ENCODE measurements around the gene SNAP29. TPM values are rescaled to one million over a fixed set of nuclear protein-coding genes. Genes with fewer than 3 reads are reported as not detected.

Gene SNAP29
- total and polyA plus RNA-seq, 4 donors: 10.5 to 26.2 (median 16.3) TPM

- no peak overlapping the region for H3K4me3 ChIP-seq (ENCODE audit: low read depth in 1 of 3, low read length in 3 of 3)
- H3K27ac ChIP-seq (ENCODE audit: low read depth in 1 of 2, low read length in 2 of 2): no peak overlapping the region
- H3K9ac ChIP-seq (ENCODE audit: low read depth in 1 of 2, low read length in 2 of 2): no peak overlapping the region
- DNase-seq (ENCODE audit: low spot score): no peak
- WGBS: 94% methylated on average over 6 of the region's 6 CpGs
- H3K9me3 ChIP-seq (ENCODE audit: control insufficient read depth in 4 of 4, low read length in 3 of 4): no peaks in the 10 kb centered on the region
- H3K36me3 ChIP-seq (ENCODE audit: control insufficient read depth in 4 of 4, insufficient read depth in 3 of 4, low read depth in 1 of 4, low read length in 3 of 4): peaks cover 11 to 67% (median 44%) of the 10 kb centered on the region in 4 donors
- TF ChIP-seq TAF1 (conservative IDR thresholded peaks at IDR 0.05) (no peak), YY1 (IDR thresholded peaks at IDR 0.05) (no peak), NR2F2 (IDR thresholded peaks at IDR 0.05) (no peak), FOXA2 (IDR thresholded peaks at IDR 0.05) (no peak), RAD21 (IDR thresholded peaks at IDR 0.05) (no peak), FOXA1 (IDR thresholded peaks at IDR 0.05) (no peak), JUND (IDR thresholded peaks at IDR 0.05) (no peak), MAX (IDR thresholded peaks at IDR 0.05) (no peak), SP1 (IDR thresholded peaks at IDR 0.05) (no peak), REST (IDR thresholded peaks at IDR 0.05) (no peak)
- TF ChIP-seq, protein P1, sequence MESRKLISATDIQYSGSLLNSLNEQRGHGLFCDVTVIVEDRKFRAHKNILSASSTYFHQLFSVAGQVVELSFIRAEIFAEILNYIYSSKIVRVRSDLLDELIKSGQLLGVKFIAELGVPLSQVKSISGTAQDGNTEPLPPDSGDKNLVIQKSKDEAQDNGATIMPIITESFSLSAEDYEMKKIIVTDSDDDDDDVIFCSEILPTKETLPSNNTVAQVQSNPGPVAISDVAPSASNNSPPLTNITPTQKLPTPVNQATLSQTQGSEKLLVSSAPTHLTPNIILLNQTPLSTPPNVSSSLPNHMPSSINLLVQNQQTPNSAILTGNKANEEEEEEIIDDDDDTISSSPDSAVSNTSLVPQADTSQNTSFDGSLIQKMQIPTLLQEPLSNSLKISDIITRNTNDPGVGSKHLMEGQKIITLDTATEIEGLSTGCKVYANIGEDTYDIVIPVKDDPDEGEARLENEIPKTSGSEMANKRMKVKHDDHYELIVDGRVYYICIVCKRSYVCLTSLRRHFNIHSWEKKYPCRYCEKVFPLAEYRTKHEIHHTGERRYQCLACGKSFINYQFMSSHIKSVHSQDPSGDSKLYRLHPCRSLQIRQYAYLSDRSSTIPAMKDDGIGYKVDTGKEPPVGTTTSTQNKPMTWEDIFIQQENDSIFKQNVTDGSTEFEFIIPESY (IDR thresholded peaks at IDR 0.05): no peak
- no peaks in the 10 kb centered on the region for H3K4me1 ChIP-seq (ENCODE audit: control insufficient read depth in 4 of 4, insufficient read depth in 4 of 4, low read length in 3 of 4)
- H3K27me3 ChIP-seq (ENCODE audit: control insufficient read depth in 4 of 4, insufficient read depth in 4 of 4, low read length in 3 of 4): no peaks in the 10 kb centered on the region
These were observed 49.1 kb upstream of the SNAP29 start for GRCh38 chr22:20809538-20810185.

GRCh38 chr22:20810645-20811044 lies 48.2 kb upstream of the SNAP29 start:
- Histone ChIP-seq H3K27me3 (ENCODE audit: control insufficient read depth in 4 of 4, insufficient read depth in 4 of 4, low read length in 3 of 4) (no peaks in the 10 kb centered on the region), H3K4me3 (ENCODE audit: low read depth in 1 of 3, low read length in 3 of 3) (no peak overlapping the region), H3K27ac (ENCODE audit: low read depth in 1 of 2, low read length in 2 of 2) (no peak overlapping the region), H3K36me3 (ENCODE audit: control insufficient read depth in 4 of 4, insufficient read depth in 3 of 4, low read depth in 1 of 4, low read length in 3 of 4) (peaks cover 11 to 64% (median 41%) of the 10 kb centered on the region in 4 donors), H3K9me3 (ENCODE audit: control insufficient read depth in 4 of 4, low read length in 3 of 4) (no peaks in the 10 kb centered on the region), H3K4me1 (ENCODE audit: control insufficient read depth in 4 of 4, insufficient read depth in 4 of 4, low read length in 3 of 4) (no peaks in the 10 kb centered on the region), H3K9ac (ENCODE audit: low read depth in 1 of 2, low read length in 2 of 2) (no peak overlapping the region)
- 90% methylated on average over 9 of the region's 9 CpGs for WGBS
- DNase-seq (ENCODE audit: low spot score): no peak
- TF ChIP-seq ATF3 (IDR thresholded peaks at IDR 0.05) (no peak), FOXA1 (IDR thresholded peaks at IDR 0.05) (no peak), NR2F2 (IDR thresholded peaks at IDR 0.05) (no peak), HNF4G (IDR thresholded peaks at IDR 0.05) (no peak), MAX (IDR thresholded peaks at IDR 0.05) (no peak), RAD21 (IDR thresholded peaks at IDR 0.05) (no peak), TAF1 (conservative IDR thresholded peaks at IDR 0.05) (no peak), HNF4A (conservative IDR thresholded peaks at IDR 0.05) (no peak), SP1 (IDR thresholded peaks at IDR 0.05) (no peak), GABPA (IDR thresholded peaks at IDR 0.05 in 1 of 2, conservative IDR thresholded peaks at IDR 0.05 in 1 of 2) (no peak), FOXA2 (IDR thresholded peaks at IDR 0.05) (no peak), JUND (IDR thresholded peaks at IDR 0.05) (no peak), CTCF (IDR thresholded peaks at IDR 0.05; ENCODE audit: low read depth, low read length, missing input control) (no peak), EGR1 (IDR thresholded peaks at IDR 0.05; ENCODE audit: low read depth in 2 of 2) (no peak), RXRA (IDR thresholded peaks at IDR 0.05) (no peak)
- TF ChIP-seq, protein P1 (IDR thresholded peaks at IDR 0.05): no peak

All from liver (tissue), 9 donors.